Embryonic facial prominence (tissue), 1 donor: ENCODE results near the gene NOL6.
"Not testable (repeated sequence)": the region's sequence is repeated elsewhere in the genome, so short reads cannot be mapped to it uniquely, and the experiment has no call there.

Experiments used
- DNase-seq: peaks from one replicate; pipeline ENCODE4 v3.0.0-alpha.2; 2016; ENCODE audit errors: extremely low spot score

Gene NOL6

DNA sequence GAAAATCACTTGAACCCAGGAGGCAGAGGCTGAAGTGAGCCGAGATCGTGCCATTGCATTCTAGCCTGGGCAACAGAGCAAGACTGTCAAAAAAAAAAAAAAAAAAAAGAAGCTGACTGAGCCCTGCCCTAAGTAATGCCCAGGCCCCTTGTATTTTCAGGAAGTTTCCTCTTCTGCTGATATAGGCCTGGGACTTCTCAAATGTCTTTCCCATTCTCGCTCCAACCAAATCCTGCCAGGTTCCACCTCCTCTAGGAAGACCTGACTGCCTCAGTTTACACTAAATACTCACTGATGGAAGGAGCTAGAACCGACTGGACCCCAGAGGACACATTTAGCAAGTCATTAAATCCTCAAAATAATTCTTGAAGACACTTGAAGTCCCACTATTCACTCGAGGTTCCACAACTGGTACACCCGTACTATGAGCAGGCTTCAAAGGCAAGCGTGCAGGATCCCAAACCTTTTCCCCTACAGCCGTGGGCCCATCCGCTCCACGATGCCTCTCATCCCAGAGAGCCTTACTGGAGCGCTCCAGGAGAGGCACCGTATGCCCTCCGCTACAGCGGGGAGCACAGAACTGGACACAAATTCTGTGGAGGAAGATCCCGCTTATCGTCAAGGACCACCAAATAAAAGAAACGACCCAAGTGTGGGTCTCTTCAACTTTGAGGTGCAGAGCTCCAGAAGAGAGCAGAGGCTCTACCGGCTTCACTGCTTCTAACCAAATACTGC lies 676 bp downstream of the NOL6 start:
- no peak for DNase-seq

DNA sequence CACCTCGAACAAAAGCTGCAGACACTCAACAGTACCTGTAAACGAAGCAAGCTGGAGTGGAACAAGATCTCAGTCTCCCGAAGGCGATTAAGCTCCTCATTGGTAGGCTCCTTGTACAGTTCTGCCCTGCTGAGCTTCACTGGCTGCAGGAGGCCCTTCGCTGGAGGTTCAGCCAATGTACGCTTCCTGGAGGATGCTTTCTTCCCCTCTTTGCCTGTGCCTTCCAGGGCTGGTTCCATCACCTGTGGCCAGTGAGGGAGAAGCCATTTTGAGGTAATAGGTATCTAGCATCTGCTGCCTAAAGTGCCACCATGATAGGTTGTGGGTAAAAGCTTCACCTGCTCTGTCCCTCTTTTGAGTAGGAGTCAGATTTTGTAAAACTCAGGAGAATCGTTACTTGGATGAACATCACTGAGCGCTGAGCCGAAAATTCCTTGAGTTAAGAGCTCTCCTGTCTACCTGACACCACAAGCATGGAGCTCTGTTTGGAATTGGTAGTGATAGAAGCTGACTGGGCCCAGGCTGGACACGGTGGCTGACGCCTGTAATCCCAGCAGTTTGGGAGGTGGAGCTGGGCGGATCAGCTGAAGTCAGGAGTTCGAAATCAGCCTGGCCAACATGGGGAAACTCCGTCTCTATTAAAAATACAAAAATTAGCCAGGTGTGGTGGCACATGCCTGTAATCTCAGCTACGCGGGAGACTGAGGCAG lies 1.4 kb downstream of the NOL6 start:
- no peak for DNase-seq

DNA sequence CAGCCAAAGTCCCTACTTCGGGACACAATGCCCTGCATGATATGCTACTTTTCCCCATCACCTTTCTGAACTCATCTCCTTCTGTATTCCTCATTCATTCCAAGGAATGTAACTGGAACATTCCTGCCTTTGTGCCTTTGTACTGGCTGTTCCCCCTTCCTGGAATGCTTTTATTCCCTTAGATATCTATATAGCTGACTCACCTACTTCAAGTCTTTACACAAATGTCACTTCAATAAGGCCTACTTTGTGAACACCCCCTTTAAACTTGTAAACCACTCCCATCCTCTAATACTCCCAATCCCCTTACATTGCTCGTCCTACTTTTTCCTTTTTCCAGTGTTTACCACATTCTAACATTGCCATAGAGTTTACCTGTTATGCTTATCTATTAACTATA lies 2.4 kb downstream of the NOL6 start:
- no peak for DNase-seq

GRCh38 chr9:33469891-33470290 lies 3.8 kb downstream of the NOL6 start:
- no peak for DNase-seq

GRCh38 chr9:33468797-33469621 lies 4.7 kb downstream of the NOL6 start:
- DNase-seq, result no peak

DNA sequence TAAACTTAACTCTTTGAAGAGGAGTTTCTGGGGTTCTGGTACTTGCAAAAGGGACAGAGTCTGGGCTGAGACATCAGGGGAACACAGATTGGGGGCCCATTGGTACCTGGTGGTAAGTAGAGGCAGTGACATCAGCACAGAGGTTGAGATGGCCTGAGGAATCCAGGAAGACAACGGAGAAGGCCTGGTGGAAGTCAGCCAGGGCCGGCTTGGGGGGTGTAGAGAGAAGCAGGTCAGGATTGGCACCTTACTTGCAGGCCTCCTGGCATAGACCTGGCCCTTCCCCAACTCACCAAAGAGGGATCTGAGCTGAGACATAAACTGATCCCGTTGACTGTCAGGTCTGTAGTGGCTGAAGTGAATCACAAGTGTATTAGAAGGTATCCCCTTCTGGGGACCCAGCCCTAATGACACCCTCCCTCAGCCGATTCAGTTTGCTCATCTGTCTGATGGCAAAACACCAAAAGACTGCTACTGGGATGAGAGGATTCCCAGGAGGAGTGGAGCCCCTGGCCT lies 5.5 kb downstream of the NOL6 start:
- DNase-seq, result no peak

- no peak for DNase-seq
Observed at GRCh38 chr9:33467526-33467925, 6.2 kb downstream of the NOL6 start.

DNA sequence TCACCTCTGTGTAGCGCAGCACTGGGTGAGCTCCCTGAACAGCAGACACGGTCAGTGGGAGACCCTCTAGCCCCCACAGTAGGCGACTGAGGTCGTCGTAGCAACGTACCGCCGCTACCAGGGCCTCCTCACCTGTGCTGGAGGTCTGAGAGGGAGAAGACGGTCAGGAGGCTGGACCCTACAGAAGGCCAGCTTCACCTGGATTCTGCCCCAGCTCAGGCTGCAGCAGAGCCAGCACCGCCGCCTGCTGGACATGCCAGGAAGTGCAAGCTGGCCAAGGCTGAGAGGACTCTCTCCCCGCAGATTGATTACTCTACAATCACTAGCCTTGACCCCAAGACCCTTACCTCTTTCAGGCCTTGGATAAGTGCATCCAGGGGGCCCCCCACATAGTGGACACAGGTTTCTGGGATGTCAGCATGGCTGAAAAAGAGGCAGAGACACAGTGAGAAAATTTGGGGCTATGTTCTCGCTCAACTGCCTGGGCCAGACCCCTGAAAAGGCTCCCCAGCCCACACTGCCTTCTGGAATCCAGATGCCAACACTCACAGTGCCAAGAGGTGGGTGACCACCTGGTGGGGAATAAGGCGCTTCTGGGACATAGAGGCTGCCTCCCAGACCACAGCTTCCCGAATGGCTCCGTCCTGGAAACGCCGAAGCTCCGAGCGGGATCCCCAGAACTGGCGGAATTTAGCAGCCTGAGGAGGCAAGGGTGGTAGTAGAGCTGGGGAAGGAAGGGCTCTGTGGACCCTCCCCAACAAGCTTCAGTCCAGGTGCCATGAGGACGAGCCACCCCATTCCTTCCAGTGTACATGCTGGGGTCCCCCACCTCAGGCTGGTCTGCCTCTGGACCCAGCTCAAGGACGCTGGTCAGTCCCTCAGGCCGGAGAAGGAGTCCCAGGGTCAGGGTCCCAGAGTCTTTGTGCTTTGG lies 6.9 kb downstream of the NOL6 start:
- no peak for DNase-seq

- DNase-seq, result no peak
Observed at GRCh38 chr9:33465596-33466564, 7.8 kb downstream of the NOL6 start.

- DNase-seq, result no peak
Observed at GRCh38 chr9:33465096-33465495, 8.6 kb downstream of the NOL6 start.

- DNase-seq, result no peak
Observed at GRCh38 chr9:33464045-33464636, 9.6 kb downstream of the NOL6 start.

DNA sequence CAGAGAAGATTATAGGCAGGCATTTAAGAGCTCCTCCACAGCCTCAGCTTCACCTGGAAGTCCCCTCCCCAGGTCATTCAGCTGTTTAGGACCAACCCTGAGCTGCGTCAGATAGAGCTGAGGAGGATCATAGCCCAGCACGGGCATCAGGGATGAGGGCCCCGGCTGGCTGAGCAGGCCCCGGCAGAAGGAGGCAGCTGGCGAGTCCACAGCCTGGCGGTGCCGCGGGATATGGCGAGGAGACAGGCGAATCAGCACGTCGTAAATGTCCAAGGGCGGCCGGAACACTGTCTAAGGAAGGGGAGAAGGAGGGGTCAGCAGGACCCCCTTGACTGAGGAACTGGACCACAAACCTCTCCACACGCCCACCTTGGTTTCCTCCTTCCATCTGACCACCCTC lies 10.6 kb downstream of the NOL6 start:
- DNase-seq, result no peak

GRCh38 chr9:33461492-33461891 lies 12.2 kb downstream of the NOL6 start:
- DNase-seq, result no peak

DNA sequence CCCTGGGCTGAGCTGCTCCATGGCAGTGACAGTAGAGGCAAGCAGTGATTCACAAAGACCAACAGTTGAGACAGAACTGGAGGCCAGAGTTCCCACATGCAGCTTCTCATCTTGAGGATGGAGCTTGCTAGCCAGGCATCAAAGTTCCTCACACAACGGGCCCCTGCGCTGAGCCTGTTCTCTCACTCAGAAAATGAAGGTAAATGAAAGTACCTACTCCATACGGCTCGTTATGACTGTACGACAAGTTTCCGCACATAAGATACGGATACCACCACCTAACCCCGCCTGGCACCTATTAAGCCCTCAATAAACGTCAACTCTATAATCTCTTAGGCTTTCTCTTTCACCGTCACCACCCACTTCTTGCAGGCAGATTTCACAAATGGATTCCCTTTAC lies 12.9 kb downstream of the NOL6 start:
- no peak for DNase-seq

DNA sequence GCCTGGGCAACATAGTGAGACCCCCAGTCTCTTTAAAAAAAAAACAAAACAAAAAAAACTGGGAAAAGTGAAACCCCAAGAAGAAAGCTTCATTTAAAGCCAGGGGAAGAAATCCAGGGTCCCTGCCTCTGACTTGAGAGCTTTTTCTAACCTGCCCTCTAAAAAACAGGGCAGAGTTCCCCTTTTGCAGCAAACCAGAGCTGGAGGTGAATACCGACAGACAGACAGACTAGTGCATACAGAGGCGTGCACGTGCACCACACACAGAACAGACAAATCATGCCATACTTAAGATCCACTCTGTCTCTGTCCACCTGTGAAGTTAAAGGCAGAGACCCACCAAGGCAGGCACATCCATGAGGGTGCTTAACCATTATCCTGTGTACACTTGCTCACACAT lies 14.6 kb downstream of the NOL6 start:
- DNase-seq, result no peak

GRCh38 chr9:33458444-33458843 lies 15.3 kb downstream of the NOL6 start:
- no peak for DNase-seq

GRCh38 chr9:33455945-33456344 lies 17.8 kb downstream of the NOL6 start:
- no peak for DNase-seq

GRCh38 chr9:33455456-33455855 lies 18.3 kb downstream of the NOL6 start:
- not testable (repeated sequence) for DNase-seq

DNA sequence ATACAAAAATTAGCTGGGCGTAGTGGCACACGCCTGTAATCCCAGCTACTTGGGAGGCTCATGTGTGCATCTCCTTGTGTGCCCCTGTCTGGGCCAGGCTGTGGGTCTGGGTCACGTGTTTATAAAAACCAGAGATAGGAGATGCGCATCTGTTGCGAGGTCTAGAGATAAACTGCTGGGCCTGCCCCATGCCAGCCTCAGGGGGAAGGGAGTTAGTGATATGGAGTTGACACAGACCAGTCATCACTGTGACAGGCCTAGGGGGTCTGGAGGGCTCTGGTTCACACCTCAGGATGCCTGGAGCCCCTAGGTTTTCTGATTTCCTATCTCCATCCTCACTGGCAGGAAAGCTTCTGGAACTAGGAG lies 19.1 kb downstream of the NOL6 start:
- not testable (repeated sequence) for DNase-seq
